ENCODE data around the gene ERRFI1.
A peak's percentile ranks its signal among the peaks of the same experiment; 100 is the strongest.

ERRFI1 gene

DNA sequence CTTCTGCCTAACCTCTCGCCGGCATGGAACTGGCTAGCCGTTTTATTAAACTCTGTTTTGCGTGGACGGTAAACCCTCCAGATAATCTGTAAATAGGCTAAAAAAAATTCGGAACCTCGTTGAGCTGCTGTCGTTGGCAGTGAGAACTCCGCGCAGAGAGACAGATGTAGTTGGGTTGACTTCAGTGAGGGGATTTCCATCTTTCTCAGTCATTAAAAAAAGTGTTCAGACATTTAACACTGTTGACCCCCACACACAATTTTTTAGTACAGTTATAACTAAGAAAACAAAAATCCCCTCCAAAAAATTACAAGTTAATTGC lies 64.1 kb downstream of the ERRFI1 start:
- TF ChIP-seq, protein P1, sequence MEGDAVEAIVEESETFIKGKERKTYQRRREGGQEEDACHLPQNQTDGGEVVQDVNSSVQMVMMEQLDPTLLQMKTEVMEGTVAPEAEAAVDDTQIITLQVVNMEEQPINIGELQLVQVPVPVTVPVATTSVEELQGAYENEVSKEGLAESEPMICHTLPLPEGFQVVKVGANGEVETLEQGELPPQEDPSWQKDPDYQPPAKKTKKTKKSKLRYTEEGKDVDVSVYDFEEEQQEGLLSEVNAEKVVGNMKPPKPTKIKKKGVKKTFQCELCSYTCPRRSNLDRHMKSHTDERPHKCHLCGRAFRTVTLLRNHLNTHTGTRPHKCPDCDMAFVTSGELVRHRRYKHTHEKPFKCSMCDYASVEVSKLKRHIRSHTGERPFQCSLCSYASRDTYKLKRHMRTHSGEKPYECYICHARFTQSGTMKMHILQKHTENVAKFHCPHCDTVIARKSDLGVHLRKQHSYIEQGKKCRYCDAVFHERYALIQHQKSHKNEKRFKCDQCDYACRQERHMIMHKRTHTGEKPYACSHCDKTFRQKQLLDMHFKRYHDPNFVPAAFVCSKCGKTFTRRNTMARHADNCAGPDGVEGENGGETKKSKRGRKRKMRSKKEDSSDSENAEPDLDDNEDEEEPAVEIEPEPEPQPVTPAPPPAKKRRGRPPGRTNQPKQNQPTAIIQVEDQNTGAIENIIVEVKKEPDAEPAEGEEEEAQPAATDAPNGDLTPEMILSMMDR (IDR thresholded peaks at IDR 0.05; ENCODE audit: low read depth, low read length), result no peak
- H3K4me3 ChIP-seq (replicated peaks in 1 of 2; ENCODE audit: low read depth in 2 of 2, low read length in 2 of 2), result peak overlapping the region; percentile 71 to 82
- DNase-seq (ENCODE audit: low read depth in 2 of 2), result no peak
